ENCODE results near the gene TBC1D8. TPM values are rescaled to one million over a fixed set of nuclear protein-coding genes. Genes with fewer than 3 reads are reported as not detected.

The TBC1D8 gene
- total and polyA plus RNA-seq, 2 of the 13 experiments (the other 11 are each of a cell fraction or from before 2014, with no cell fraction given): 45.1 to 95.4 TPM

DNA sequence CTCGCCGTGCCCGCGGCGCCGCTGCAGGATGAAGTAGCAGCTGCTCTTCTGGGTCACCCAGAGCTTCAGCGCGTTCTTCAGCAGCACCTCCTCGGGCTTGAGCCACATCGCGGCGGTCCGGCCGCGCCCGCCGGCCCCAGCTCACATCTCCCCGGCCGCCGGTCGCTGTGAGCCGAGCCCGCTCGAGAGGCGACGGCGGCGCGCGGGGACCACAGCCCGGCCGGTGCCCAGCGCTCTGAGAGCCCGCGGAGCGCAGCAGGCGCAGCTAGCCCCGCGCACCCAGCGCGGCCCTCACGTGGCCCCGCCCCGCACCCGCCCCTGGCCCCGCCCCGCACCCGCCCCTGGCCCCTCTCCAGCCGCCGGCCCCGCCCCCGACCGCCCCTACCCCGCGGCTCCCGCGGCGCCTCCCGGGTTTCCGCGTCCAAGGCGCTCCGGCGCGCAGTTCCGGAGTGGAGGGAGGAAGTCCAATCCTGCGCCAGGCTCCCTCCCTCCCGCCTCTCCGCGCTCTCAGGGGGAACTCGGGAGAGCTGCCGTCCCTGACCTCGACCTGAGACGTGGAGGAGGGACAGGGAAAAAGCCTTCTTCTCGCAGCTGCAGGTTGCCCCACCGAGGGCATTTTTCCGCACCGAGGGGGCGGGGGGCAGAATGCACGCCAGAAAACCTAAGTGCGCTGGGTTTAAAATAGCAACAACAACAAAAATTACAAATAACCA is at the start of gene TBC1D8 (continued):
- TF ChIP-seq ZNF281 (CRISPR knock-in tag; IDR thresholded peaks at IDR 0.05; ENCODE audit: borderline replicate concordance) (0 out of 2 replicates have a peak, but pooled peaks have one; percentile 9), SALL1 (CRISPR knock-in tag; IDR thresholded peaks at IDR 0.05) (peak; percentile 14), CTCF (CRISPR knock-in tag; IDR thresholded peaks at IDR 0.05) (peak; percentile 15; the same call in 1 of the 2 replicates), POGZ (CRISPR knock-in tag; IDR thresholded peaks at IDR 0.05) (peak; percentile 49; the same call in 1 of the 2 replicates), KAT8 (CRISPR knock-in tag; IDR thresholded peaks at IDR 0.05) (peak; percentile 64; the same call in 1 of the 2 replicates), SALL2 (CRISPR knock-in tag; IDR thresholded peaks at IDR 0.05) (peak; percentile 32; the same call in 1 of the 2 replicates), ZFY (CRISPR knock-in tag; IDR thresholded peaks at IDR 0.05) (peak; percentile 59), ZBTB21 (CRISPR knock-in tag; IDR thresholded peaks at IDR 0.05) (no peak)
- TF ChIP-seq, protein P1, sequence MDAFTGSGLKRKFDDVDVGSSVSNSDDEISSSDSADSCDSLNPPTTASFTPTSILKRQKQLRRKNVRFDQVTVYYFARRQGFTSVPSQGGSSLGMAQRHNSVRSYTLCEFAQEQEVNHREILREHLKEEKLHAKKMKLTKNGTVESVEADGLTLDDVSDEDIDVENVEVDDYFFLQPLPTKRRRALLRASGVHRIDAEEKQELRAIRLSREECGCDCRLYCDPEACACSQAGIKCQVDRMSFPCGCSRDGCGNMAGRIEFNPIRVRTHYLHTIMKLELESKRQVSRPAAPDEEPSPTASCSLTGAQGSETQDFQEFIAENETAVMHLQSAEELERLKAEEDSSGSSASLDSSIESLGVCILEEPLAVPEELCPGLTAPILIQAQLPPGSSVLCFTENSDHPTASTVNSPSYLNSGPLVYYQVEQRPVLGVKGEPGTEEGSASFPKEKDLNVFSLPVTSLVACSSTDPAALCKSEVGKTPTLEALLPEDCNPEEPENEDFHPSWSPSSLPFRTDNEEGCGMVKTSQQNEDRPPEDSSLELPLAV (CRISPR knock-in tag; conservative IDR thresholded peaks at IDR 0.05; ENCODE audit: low read depth): no peak

Measured in HepG2 (cell line).